Esophagus squamous epithelium (tissue), 4 donors: ENCODE measurements around the gene IFIH1.

ENCODE experiments used
- POLR2A ChIP-seq, 4 donors: fragments of 450-650 bp; IDR thresholded peaks; one replicate each; pipeline ENCODE4 v1.6.1; 2017; ENCODE audit warnings: antibody characterized with exemption in 4 of 4, mild to moderate bottlenecking in 4 of 4, moderate library complexity in 3 of 4
- TF ChIP-seq, protein P1 (sequence below), 6 experiments: fragments of 450-650 bp in 4 of 6; fragments of 200-600 bp in 2 of 6; sonication (generic) in 2 of 6; IDR thresholded peaks; one replicate each; pipeline ENCODE4 v1.5.1; 2016 to 2019; ENCODE audit warnings: antibody characterized with exemption in 6 of 6, mild to moderate bottlenecking in 4 of 6, moderate library complexity in 4 of 6

GRCh38 chr2:162343492-162343823 is 25.0 kb upstream of the IFIH1 start:
- TF ChIP-seq, protein P1, sequence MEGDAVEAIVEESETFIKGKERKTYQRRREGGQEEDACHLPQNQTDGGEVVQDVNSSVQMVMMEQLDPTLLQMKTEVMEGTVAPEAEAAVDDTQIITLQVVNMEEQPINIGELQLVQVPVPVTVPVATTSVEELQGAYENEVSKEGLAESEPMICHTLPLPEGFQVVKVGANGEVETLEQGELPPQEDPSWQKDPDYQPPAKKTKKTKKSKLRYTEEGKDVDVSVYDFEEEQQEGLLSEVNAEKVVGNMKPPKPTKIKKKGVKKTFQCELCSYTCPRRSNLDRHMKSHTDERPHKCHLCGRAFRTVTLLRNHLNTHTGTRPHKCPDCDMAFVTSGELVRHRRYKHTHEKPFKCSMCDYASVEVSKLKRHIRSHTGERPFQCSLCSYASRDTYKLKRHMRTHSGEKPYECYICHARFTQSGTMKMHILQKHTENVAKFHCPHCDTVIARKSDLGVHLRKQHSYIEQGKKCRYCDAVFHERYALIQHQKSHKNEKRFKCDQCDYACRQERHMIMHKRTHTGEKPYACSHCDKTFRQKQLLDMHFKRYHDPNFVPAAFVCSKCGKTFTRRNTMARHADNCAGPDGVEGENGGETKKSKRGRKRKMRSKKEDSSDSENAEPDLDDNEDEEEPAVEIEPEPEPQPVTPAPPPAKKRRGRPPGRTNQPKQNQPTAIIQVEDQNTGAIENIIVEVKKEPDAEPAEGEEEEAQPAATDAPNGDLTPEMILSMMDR (IDR thresholded peaks at IDR 0.05), result no peak
- no peak for TF ChIP-seq POLR2A (IDR thresholded peaks at IDR 0.05)
